Measurements from ENCODE around the gene LRATD1. TPM values are rescaled to one million over a fixed set of nuclear protein-coding genes. Genes with fewer than 3 reads are reported as not detected.

Gene LRATD1, protein sequence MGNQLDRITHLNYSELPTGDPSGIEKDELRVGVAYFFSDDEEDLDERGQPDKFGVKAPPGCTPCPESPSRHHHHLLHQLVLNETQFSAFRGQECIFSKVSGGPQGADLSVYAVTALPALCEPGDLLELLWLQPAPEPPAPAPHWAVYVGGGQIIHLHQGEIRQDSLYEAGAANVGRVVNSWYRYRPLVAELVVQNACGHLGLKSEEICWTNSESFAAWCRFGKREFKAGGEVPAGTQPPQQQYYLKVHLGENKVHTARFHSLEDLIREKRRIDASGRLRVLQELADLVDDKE
- not detected for total RNA-seq (2013)
- polyA plus RNA-seq (not detected), polyA minus RNA-seq (under 0.01 TPM in 1 of 2 replicates, not detected in the other), total RNA-seq (0 to 17.2 (median 0.12) reads per million in 11 experiments)

DNA sequence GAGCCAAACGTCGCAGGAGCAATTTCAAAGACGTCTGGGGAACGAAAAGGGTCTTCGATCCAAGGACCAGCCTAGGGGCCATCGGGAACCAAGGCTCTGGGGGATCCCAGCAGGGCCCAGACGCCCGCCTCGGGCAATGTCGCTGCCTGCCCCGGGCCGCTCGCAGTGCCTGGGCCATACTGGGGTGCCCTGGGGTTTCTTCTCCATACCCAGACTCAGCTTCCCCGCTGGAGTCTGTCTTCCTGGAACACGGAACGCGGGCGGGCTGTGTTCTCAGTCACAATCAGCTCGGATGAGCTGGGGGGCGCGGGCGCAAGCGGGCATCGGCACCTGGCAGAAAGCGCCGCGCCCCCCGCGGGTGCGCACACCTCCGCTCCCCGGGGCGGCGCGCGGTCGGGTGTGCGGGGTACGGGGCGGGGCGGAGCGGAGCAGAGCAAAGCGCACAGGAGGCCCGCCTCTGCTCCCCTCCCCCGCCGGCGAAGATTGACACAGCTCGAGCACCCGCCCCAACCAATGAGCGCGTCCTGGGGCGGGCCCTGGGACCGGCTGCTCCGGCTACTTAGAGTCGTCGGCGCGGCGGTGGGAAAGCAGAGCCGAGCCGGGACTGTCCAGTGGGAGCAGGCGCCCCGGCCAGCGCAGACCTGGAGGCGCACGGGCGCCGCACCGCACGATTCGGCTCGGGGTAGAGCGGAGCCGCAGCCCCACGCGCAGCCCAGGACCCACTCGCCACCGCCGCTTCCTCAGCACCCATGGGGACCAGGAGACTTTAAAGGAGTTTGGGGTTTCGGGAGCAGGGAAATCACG is at the start of gene LRATD1:
LRATD1 (plus strand) TSS at position 585 of the 804 bp plus-strand sequence. CDS start 1,263 bp downstream, outside the sequence.
- Mint-ChIP-seq H3K27me3 (ENCODE audit: low read depth in 3 of 3) (peaks cover 63 to 71% (median 65%) of the 10 kb centered on the region in 3 donors), H3K4me3 (peak within 1 kb of the TSS in 1 of 2 donors; percentile 85), H3K27ac (no peak within 1 kb of the TSS), H3K9me3 (peaks cover 0 to 23% (median 7%) of the 10 kb centered on the region in 7 donors), H3K4me1 (no peaks in the 10 kb centered on the region), H3K36me3 (no peaks in the 10 kb centered on the region)
- TF ChIP-seq, protein P1, sequence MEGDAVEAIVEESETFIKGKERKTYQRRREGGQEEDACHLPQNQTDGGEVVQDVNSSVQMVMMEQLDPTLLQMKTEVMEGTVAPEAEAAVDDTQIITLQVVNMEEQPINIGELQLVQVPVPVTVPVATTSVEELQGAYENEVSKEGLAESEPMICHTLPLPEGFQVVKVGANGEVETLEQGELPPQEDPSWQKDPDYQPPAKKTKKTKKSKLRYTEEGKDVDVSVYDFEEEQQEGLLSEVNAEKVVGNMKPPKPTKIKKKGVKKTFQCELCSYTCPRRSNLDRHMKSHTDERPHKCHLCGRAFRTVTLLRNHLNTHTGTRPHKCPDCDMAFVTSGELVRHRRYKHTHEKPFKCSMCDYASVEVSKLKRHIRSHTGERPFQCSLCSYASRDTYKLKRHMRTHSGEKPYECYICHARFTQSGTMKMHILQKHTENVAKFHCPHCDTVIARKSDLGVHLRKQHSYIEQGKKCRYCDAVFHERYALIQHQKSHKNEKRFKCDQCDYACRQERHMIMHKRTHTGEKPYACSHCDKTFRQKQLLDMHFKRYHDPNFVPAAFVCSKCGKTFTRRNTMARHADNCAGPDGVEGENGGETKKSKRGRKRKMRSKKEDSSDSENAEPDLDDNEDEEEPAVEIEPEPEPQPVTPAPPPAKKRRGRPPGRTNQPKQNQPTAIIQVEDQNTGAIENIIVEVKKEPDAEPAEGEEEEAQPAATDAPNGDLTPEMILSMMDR (IDR thresholded peaks at IDR 0.05) = no peak
- no peaks in the 10 kb centered on the region for H4K20me1 ChIP-seq (ENCODE audit: insufficient read depth, low read length)
- no peak within 1 kb of the TSS for H3K9ac ChIP-seq (ENCODE audit: insufficient read depth, low read length, poor library complexity, severe bottlenecking)
- intact Hi-C loops (cut with micrococcal nuclease) = no loop called here
- H3K9me3 ChIP-seq (replicated peaks in 1 of 2; ENCODE audit: control insufficient read depth in 1 of 2, insufficient read depth in 1 of 2, low read length in 2 of 2) = peaks cover 0 to 30% of the 10 kb centered on the region in 2 donors
- H3K4me2 ChIP-seq (replicated peaks; ENCODE audit: extremely low read depth, low read length, poor library complexity, severe bottlenecking) = no peak within 1 kb of the TSS
- 2% methylated on average over 79 of the region's 81 CpGs for WGBS (ENCODE audit: insufficient coverage)
- H3K4me1 ChIP-seq (ENCODE audit: control insufficient read depth in 1 of 2, insufficient read depth in 2 of 2, low read length in 2 of 2) = no peaks in the 10 kb centered on the region
- no peak within 1 kb of the TSS for H3K4me3 ChIP-seq (replicated peaks in 1 of 3; ENCODE audit: low read depth in 2 of 3, low read length in 3 of 3)
- H3K27me3 ChIP-seq (ENCODE audit: control insufficient read depth in 2 of 2, insufficient read depth in 2 of 2, low read length in 2 of 2) = peaks cover 44 to 69% of the 10 kb centered on the region in 2 donors
- no peak for DNase-seq
- no peaks in the 10 kb centered on the region for H3K36me3 ChIP-seq (replicated peaks in 1 of 2; ENCODE audit: control insufficient read depth in 1 of 2, insufficient read depth in 2 of 2, low read length in 2 of 2)
- H3K27ac ChIP-seq (ENCODE audit: low read depth in 1 of 2, low read length in 2 of 2) = no peak within 1 kb of the TSS
- H3K79me2 ChIP-seq (ENCODE audit: insufficient read depth, low read length) = no peaks in the 10 kb centered on the region
- no peak within 1 kb of the TSS for H2AFZ ChIP-seq (ENCODE audit: insufficient read depth, low read depth, low read length, poor library complexity, severe bottlenecking)

DNA sequence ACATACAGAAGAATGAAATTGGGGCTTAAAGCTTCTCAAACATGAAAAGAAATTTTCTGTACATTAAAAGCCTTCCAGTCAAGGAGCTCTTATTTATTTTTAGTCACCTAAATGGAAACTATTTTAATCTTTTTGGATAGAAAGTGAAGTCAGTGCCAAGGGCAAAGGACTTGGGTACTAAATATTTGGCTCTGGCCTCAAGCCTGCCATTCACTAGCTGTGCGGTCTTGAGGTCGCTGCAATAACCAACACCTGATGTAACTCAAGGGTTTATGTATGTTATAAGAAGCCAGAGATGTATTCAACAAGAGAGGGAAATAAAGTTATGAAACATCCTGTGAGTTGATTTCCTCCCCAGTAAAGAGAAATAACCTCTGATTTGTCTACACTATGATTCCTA is 49.5 kb upstream of the LRATD1 start:
- H4K20me1 ChIP-seq (ENCODE audit: insufficient read depth, low read length) = no peaks in the 10 kb centered on the region
- Mint-ChIP-seq H3K36me3 (no peaks in the 10 kb centered on the region), H3K9me3 (peaks cover 0 to 6% (median 0%) of the 10 kb centered on the region in 7 donors), H3K27me3 (ENCODE audit: low read depth in 3 of 3) (no peaks in the 10 kb centered on the region), H3K4me1 (no peaks in the 10 kb centered on the region), H3K27ac (no peak overlapping the region), H3K4me3 (no peak overlapping the region)
- no peak for DNase-seq
- H3K4me1 ChIP-seq (ENCODE audit: control insufficient read depth in 1 of 2, insufficient read depth in 2 of 2, low read length in 2 of 2) = no peaks in the 10 kb centered on the region
- intact Hi-C loops (cut with micrococcal nuclease) = no loop called here
- TF ChIP-seq, protein P1 (IDR thresholded peaks at IDR 0.05) = no peak
- no peak overlapping the region for H2AFZ ChIP-seq (ENCODE audit: insufficient read depth, low read depth, low read length, poor library complexity, severe bottlenecking)
- no peaks in the 10 kb centered on the region for H3K9me3 ChIP-seq (replicated peaks in 1 of 2; ENCODE audit: control insufficient read depth in 1 of 2, insufficient read depth in 1 of 2, low read length in 2 of 2)
- no peak overlapping the region for H3K4me3 ChIP-seq (replicated peaks in 1 of 3; ENCODE audit: low read depth in 2 of 3, low read length in 3 of 3)
- H3K27ac ChIP-seq (ENCODE audit: low read depth in 1 of 2, low read length in 2 of 2) = no peak overlapping the region
- H3K79me2 ChIP-seq (ENCODE audit: insufficient read depth, low read length) = no peaks in the 10 kb centered on the region
- H3K4me2 ChIP-seq (replicated peaks; ENCODE audit: extremely low read depth, low read length, poor library complexity, severe bottlenecking) = no peak overlapping the region
- 81% methylated on average over 2 of the region's 2 CpGs for WGBS (ENCODE audit: insufficient coverage)
- H3K9ac ChIP-seq (ENCODE audit: insufficient read depth, low read length, poor library complexity, severe bottlenecking) = no peak overlapping the region
- H3K27me3 ChIP-seq (ENCODE audit: control insufficient read depth in 2 of 2, insufficient read depth in 2 of 2, low read length in 2 of 2) = no peaks in the 10 kb centered on the region
- no peaks in the 10 kb centered on the region for H3K36me3 ChIP-seq (replicated peaks in 1 of 2; ENCODE audit: control insufficient read depth in 1 of 2, insufficient read depth in 2 of 2, low read length in 2 of 2)

Measured in CD14-positive monocyte (primary cell).